HG02884 (cell line): ENCODE results near the gene KREMEN1.

Source experiments
- ATAC-seq: cut with Tn5 transposase; IDR thresholded peaks from one replicate; pipeline ENCODE4 v1.9.1; 2021; ENCODE audit warnings: mild to moderate bottlenecking, moderate library complexity; ENCODE audit not compliant: unreplicated experiment

KREMEN1 gene

GRCh38 chr22:29148036-29148435 lies 75.2 kb downstream of the KREMEN1 start:
- ATAC-seq = no peak

DNA sequence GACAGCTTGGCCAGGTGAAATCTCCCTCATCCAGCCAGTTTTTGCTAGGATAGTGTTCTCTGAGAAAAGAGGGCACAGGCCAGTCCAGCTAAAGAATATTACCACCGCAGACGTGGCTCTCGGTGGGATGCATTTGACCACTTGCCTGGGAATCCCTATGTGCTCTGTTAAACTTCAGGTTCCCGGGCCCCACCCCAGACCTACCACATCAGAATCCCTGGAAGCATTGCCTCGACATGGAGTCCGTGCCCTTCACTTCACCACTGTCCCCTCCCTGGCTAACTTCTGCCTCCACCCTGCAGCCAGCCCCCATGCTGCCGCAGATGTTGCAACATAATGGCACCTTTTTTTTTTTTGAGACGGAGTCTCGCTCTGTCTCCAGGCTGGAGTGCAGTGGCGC lies 76.0 kb downstream of the KREMEN1 start:
- ATAC-seq = no peak

DNA sequence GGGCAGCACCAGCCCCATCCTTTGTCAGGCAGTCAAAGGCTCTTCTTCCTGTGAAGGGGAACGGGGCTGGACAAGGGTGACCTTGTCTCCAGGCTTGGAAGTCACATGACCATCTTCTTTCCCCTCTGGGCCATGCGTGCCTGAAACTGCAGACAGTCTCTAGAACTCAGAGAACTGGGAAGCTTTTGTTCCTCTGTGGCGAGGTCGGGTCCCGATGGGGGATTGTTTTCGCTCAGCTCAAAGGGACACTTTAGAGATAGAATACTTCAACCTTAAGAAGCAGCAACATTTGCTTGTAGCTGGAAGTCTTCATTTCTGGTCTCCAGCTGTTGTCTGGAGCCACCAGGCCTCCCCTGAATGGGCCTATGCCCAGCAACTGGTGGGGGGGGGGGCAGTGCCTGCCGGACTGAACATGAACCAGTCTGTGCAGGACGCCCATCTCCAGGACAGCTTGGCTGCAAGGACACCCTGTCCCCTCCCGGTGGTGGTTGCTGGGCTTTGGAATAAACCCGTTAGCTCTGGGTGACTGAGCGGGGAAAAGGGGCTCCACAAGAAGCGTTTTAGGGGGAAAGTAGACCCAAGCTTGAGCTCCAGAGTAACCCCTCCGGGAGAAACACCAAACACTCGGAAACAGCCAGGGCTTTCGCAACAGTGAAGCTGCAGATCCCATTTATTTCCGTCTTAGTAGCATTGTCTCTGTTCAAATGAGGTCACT lies 77.2 kb downstream of the KREMEN1 start:
- no peak for ATAC-seq

- ATAC-seq = no peak
These were observed 77.9 kb downstream of the KREMEN1 start for GRCh38 chr22:29150701-29151100.

DNA sequence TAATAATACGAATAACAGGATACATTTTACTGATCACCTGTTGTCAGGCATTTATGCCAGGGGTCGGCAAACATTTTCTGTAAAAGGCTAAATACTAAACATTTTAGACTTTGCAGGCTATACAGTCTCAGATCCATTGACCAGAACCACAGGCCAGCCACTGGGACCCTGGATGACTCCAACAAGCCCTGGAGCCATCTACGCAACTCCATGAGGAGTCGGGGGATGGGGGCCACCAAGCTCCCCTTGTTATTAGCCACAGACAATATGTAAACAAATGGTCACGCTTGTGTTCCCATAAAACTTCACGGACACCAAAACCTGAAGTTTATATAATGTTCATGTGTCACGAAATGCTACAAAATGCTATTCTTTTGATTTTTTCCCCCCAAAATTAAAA lies 78.5 kb downstream of the KREMEN1 start:
- ATAC-seq = no peak

DNA sequence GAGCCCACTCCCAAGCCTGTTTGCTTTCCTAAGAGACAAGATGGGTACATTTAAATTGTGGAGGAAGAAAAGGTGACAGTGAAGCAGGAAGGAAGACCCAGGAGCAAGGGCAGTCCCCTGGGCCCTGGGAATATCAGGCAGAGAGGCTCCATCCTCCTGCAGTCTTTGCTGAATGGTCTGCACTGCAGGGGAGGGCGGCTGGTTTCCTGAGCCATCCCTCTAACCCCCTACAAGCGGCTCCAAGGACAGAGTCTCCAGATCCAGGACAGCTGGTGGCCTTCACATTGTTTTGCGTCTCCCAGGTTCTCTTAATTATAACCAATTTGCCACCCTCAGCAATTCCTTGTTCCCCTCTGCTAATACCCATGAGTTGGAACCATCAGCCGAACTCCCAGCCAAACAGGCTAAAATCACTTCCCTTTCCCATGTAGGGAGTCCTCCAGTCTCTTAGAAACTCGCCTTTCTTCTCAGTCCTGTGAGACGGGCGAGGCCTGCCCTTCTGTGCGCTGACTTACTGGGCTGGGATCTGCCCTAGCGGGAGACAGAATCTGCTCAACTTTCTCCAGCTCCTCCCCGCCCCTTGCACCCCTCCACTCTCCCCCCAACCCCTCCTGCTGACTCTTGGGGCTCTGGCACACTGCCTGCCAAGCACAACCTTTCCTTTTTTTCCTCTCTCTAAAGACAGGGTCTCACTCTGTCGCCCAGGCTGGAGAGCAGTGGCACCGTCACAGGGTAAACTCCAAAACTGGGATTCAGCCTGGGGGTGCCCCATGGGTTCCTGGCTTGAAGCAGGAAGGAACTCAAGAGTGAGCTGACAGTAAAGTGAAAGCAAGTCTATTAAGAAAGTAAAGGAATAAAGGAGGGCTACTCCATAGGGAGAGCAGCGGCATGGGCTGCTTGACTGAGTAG lies 79.5 kb downstream of the KREMEN1 start:
- no peak for ATAC-seq

GRCh38 chr22:29152954-29153719 lies 80.3 kb downstream of the KREMEN1 start:
- ATAC-seq = no peak

- no peak for ATAC-seq
These were observed 81.7 kb downstream of the KREMEN1 start for GRCh38 chr22:29154364-29155048.

GRCh38 chr22:29155966-29156365 lies 83.1 kb downstream of the KREMEN1 start:
- no peak for ATAC-seq

DNA sequence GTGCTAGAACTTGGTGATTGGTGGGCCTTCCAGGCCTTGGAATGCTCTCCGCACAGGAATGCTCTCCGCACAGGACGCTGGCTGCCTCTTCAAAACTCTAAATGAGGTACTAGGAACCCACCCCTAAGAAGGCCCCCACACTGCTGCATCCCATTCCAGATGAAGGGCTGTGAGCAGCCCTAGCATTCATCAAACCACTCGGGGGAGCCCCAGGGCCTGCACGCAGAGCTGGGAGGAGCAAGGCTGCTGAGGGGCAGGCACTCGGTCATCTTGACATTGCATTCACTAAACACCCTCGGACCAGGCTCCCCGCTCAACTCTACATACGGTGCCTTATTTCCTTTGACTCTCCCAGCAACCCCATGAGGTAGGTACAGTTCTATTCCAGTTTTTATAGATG lies 83.7 kb downstream of the KREMEN1 start:
- no peak for ATAC-seq

DNA sequence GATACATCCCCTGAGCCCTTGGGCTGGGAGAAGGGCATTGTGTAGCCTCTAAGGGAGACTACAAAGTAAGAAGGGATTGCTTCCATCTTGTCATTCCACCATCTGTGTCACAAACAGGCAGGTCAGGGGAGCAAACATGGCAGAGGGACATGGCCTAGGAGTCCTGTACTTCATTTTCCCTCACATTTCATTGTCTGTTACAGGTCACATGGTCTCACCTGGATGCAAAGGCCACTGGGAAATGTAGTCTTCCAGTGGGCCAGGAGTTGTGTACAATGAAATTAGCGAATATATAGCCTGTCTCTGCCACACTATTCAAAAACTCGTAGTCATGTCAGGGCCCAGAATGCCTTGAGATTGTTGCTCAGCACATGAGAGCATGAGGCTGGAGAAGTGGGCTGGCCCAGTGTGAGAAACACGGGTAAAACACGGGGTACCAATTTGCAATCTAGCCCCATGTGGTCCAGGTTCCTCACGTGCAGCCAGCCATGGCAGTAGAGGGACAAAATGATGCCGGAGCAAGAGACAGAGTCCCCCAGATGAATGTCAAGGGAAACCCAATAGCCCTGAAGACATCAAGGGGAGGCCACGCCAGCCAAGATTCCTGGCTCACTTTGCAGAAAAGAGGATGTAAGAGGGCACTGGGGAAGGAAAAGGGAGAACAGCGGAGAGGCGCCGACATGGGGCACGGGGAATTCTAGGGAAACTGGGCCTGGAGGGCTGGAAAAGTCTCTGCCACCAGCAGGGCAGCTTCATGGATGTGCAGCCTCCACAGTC lies 85.1 kb downstream of the KREMEN1 start:
- ATAC-seq = no peak

GRCh38 chr22:29158546-29158945 lies 85.7 kb downstream of the KREMEN1 start:
- ATAC-seq = no peak

DNA sequence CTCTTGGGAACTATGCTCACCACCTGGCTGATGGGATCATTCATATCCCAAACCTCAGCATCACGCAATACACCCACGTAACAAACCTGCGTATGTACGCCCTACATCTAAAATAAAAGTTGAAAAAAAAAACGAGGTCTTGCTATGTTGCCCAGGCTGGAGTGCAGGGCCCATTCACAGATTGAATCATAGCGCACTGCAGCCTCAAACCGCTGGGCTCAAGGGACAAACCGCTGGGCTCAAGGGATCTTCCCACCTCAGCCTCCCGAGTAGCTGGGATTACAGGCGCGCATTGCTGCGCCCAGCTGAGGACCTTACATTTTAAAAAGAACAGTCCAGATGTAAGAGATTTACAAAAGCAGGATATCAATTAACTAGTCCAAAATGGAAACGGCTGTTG lies 91.0 kb downstream of the KREMEN1 start:
- no peak for ATAC-seq

DNA sequence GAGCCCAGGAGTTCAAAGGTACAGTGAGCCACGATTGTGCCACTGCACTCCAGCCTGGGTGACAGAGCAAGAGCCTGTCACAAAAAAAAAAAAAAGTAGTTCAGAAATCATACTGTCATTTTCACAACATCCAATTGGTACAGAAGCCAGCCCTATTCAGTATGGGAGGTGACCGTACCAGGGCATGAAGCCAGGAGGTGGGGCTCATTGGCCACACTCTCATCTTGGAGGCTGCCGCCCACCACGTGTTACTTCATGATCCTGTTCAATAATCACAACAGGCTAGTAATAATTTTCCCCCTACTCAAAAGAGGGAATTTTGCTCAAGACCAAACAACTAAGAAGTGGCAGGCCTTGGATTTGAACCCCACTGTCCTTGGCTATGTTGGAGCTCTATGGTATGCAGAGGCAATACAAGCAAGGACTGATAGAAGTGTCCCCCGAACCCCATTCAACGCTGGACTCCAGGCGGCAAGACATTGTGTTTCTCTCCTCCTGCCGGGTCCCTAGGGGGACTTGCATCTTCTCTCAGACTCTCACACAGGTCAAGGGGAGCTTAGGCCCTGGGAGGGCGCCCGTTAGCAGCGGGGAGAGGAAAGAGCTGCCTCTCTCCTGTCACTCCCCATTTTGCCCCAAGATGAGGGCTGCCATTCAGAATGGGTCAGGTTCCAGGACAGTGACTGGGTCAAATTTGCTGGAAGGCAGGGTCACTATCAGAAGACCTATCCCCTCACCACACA lies 92.7 kb downstream of the KREMEN1 start:
- no peak for ATAC-seq

- ATAC-seq = no peak
These were observed 93.3 kb downstream of the KREMEN1 start for GRCh38 chr22:29166180-29166579.

GRCh38 chr22:29167032-29167911 lies 94.4 kb downstream of the KREMEN1 start:
- peak; percentile 76 for ATAC-seq

GRCh38 chr22:29171721-29172120 lies 98.9 kb downstream of the KREMEN1 start:
- no peak for ATAC-seq

- ATAC-seq = no peak
These were observed 99.4 kb downstream of the KREMEN1 start for GRCh38 chr22:29172216-29172615.
